22Rv1 (cell line): ENCODE results near the gene COX5A.

Experiments
- CTCF ChIP-seq: fragments of 450-650 bp; IDR thresholded peaks from 2 replicates; pipeline ENCODE4 v1.5.1; 2017; ENCODE audit warnings: mild to moderate bottlenecking
- ZFX ChIP-seq: fragments of 450-650 bp; IDR thresholded peaks from 2 replicates; pipeline ENCODE4 v1.6.1; 2017; ENCODE audit warnings: antibody characterized with exemption, borderline replicate concordance

- TF ChIP-seq CTCF: no peak
- no peak for TF ChIP-seq ZFX
Observed at GRCh38 chr15:74897300-74897701, 40.6 kb downstream of the COX5A start.
